Prostate gland (tissue), 2 donors: ENCODE results near the gene TMCO4.

ENCODE experiments used
- CTCF ChIP-seq, 4 experiments: fragments of 200-600 bp in 2 of 4; fragments of 450-650 bp in 2 of 4; sonication (generic) in 2 of 4; IDR thresholded peaks; 1 replicate in 3 of 4; 2 replicates in 1 of 4; pipeline ENCODE4 v1.5.1; 2016 to 2019; ENCODE audit warnings: antibody characterized with exemption in 4 of 4, mild to moderate bottlenecking in 2 of 4, moderate library complexity in 2 of 4
- POLR2A ChIP-seq: fragments of 450-650 bp; IDR thresholded peaks from one replicate; pipeline ENCODE4 v1.6.1; 2016; ENCODE audit warnings: antibody characterized with exemption, mild to moderate bottlenecking
- POLR2AphosphoS5 ChIP-seq: sonication (generic); formaldehyde crosslinking; IDR thresholded peaks from one replicate; pipeline ENCODE4 v1.6.1; 2017; ENCODE audit warnings: antibody characterized with exemption

GRCh38 chr1:19670787-19671186 lies 128.9 kb downstream of the TMCO4 start:
- TF ChIP-seq CTCF (IDR thresholded peaks at IDR 0.05) (no peak), POLR2A (no peak), POLR2AphosphoS5 (no peak)
